Fibroblast of upper back skin (primary cell): ENCODE results near the gene COQ7.

Source experiments
- DNase-seq: peaks from one replicate; pipeline ENCODE4 v3.0.0-alpha.2; 2013

Gene COQ7

GRCh38 chr16:19113577-19114358 is 46.4 kb downstream of the COQ7 start, which contains the start of gene ITPRIPL2:
Gene ITPRIPL2, plus strand, starts transcription at chr16:19113964. Its CDS starts 498 bp downstream, at chr16:19114462.
- peak; percentile 86 for DNase-seq

GRCh38 chr16:19114359-19115147 is 47.1 kb downstream of the COQ7 start:
- peak; percentile 60 for DNase-seq

- no peak for DNase-seq
Measured at GRCh38 chr16:19115148-19116021, 48.0 kb downstream of the COQ7 start.

GRCh38 chr16:19116711-19117449 is 49.5 kb downstream of the COQ7 start:
- peak; percentile 40 for DNase-seq

- DNase-seq, result peak; percentile 93
Measured at GRCh38 chr16:19118938-19119431, 51.6 kb downstream of the COQ7 start.

GRCh38 chr16:19119564-19119963 is 52.1 kb downstream of the COQ7 start:
- peak; percentile 84 for DNase-seq

GRCh38 chr16:19123535-19124178 is 56.2 kb downstream of the COQ7 start:
- no peak for DNase-seq

- DNase-seq, result no peak
Measured at GRCh38 chr16:19126300-19126699, 58.9 kb downstream of the COQ7 start.

GRCh38 chr16:19127205-19127604 is 59.8 kb downstream of the COQ7 start:
- no peak for DNase-seq

- DNase-seq, result no peak
Measured at GRCh38 chr16:19127674-19128131, 60.3 kb downstream of the COQ7 start.

- DNase-seq, result peak; percentile 17
Measured at GRCh38 chr16:19128454-19129200, 61.2 kb downstream of the COQ7 start.
